Measurements from ENCODE around the gene BMX.

DNA sequence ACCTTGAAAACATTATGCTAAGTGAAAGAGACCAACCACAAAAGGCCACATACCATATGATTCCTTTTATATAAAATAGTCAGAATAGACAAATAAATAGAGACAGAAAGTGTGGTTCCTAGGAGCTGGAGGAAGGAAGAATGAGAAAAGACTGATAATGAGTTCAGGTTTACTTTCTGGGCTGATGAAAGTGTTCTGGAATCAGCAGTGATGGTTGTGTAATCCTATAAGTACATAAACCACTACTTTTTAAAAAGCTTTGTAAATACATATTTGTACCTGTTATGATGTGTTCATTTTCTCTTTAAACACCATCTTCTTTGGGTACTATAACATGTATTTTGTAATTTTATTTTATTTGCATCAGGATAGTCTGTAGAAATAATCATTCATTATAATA is 28.1 kb upstream of the BMX start:
- no peak for TF ChIP-seq CTCF (IDR thresholded peaks at IDR 0.05; ENCODE audit: low read depth, low read length)
- TF ChIP-seq POLR2A (IDR thresholded peaks at IDR 0.05; ENCODE audit: extremely low read depth, insufficient read length): no peak
- no peak for TF ChIP-seq MYC (IDR thresholded peaks at IDR 0.05; ENCODE audit: low read depth, low read length)
